CD14-positive monocyte (primary cell): ENCODE results near the gene BTBD8. TPM values are rescaled to one million over a fixed set of nuclear protein-coding genes. Genes with fewer than 3 reads are reported as not detected.

Experiments used
- DNase-seq, 3 donors: peaks; one replicate each; pipeline ENCODE4 v3.0.0-alpha.2; 2011 to 2022
- H2AFZ ChIP-seq: 2 replicates; pipeline ENCODE4 v1.6.0; 2012; ENCODE audit warnings: mild to moderate bottlenecking, low read depth, low read length, inconsistent platforms; ENCODE audit not compliant: insufficient read depth, poor library complexity, severe bottlenecking
- H3K27ac ChIP-seq, 2 donors: 1 replicate in 1 of 2; 2 replicates in 1 of 2; pipeline ENCODE4 v1.5.1; 2012 to 2013; ENCODE audit warnings: low read length in 2 of 2, control low read depth in 1 of 2, inconsistent platforms in 1 of 2, low read depth in 1 of 2, mild to moderate bottlenecking in 1 of 2
- H3K27me3 ChIP-seq, 2 donors: one replicate each; pipeline versions ENCODE4 v1.6.0 to v1.6.1; 2011 to 2013; ENCODE audit warnings: low read length in 2 of 2; ENCODE audit not compliant: control insufficient read depth in 2 of 2, insufficient read depth in 2 of 2
- H3K36me3 ChIP-seq, 2 donors: replicated peaks in 1 of 2; 1 replicate in 1 of 2; 2 replicates in 1 of 2; pipeline versions ENCODE4 v1.5.1 to v1.6.1; 2012 to 2013; ENCODE audit warnings: low read length in 2 of 2, control low read depth in 1 of 2, inconsistent platforms in 1 of 2, mild to moderate bottlenecking in 1 of 2; ENCODE audit not compliant: insufficient read depth in 2 of 2, control insufficient read depth in 1 of 2
- H3K4me1 ChIP-seq, 2 donors: 1 replicate in 1 of 2; 2 replicates in 1 of 2; pipeline versions ENCODE4 v1.5.1 to v1.6.1; 2012 to 2013; ENCODE audit warnings: low read length in 2 of 2, control low read depth in 1 of 2, inconsistent platforms in 1 of 2, mild to moderate bottlenecking in 1 of 2, moderate library complexity in 1 of 2; ENCODE audit not compliant: insufficient read depth in 2 of 2, control insufficient read depth in 1 of 2
- H3K4me2 ChIP-seq: replicated peaks from 2 replicates; pipeline ENCODE3; 2012; ENCODE audit warnings: low read length, moderate library complexity, mild to moderate bottlenecking; ENCODE audit not compliant: poor library complexity, severe bottlenecking; ENCODE audit errors: extremely low read depth
- H3K4me3 ChIP-seq, 3 experiments: fragments of 200-600 bp in 1 of 3; sonication (generic) in 1 of 3; replicated peaks in 1 of 3; 1 replicate in 2 of 3; 2 replicates in 1 of 3; pipeline ENCODE4 v1.5.1; 2011 to 2013; ENCODE audit warnings: low read length in 3 of 3, mild to moderate bottlenecking in 3 of 3, control low read depth in 2 of 3, low read depth in 2 of 3, inconsistent platforms in 1 of 3, moderate library complexity in 1 of 3
- H3K79me2 ChIP-seq: 2 replicates; pipeline ENCODE4 v1.6.0; 2012; ENCODE audit warnings: mild to moderate bottlenecking, control low read depth, inconsistent platforms, low read length, moderate library complexity; ENCODE audit not compliant: insufficient read depth
- H3K9ac ChIP-seq: 2 replicates; pipeline ENCODE4 v1.6.0; 2017; ENCODE audit warnings: low read length, mild to moderate bottlenecking; ENCODE audit not compliant: insufficient read depth, poor library complexity, severe bottlenecking
- H3K9me3 ChIP-seq, 2 donors: replicated peaks in 1 of 2; 1 replicate in 1 of 2; 2 replicates in 1 of 2; pipeline versions ENCODE4 v1.5.1 to v1.6.1; 2012 to 2013; ENCODE audit warnings: low read length in 2 of 2, control low read depth in 1 of 2; ENCODE audit not compliant: control insufficient read depth in 1 of 2, insufficient read depth in 1 of 2
- H4K20me1 ChIP-seq: 2 replicates; pipeline ENCODE4 v1.6.0; 2012; ENCODE audit warnings: mild to moderate bottlenecking, low read length, control low read depth, moderate library complexity; ENCODE audit not compliant: insufficient read depth
- H3K27ac Mint-ChIP-seq, 7 donors: one replicate each; pipeline ENCODE4 v1.8.0; 2020; ENCODE audit warnings: mild to moderate bottlenecking in 7 of 7, mixed read lengths in 7 of 7, moderate library complexity in 6 of 7, inconsistent platforms in 2 of 7
- H3K27me3 Mint-ChIP-seq, 3 donors: one replicate each; pipeline ENCODE4 v1.8.0; 2021 to 2022; ENCODE audit warnings: low read depth in 3 of 3, mild to moderate bottlenecking in 3 of 3, mixed read lengths in 3 of 3, moderate library complexity in 3 of 3, inconsistent platforms in 1 of 3
- H3K36me3 Mint-ChIP-seq, 2 donors: one replicate each; pipeline ENCODE4 v1.8.0; 2020; ENCODE audit warnings: mixed read lengths in 2 of 2, inconsistent platforms in 1 of 2, mild to moderate bottlenecking in 1 of 2
- H3K4me1 Mint-ChIP-seq: one replicate; pipeline ENCODE4 v1.8.0; 2020; ENCODE audit warnings: mild to moderate bottlenecking, mixed read lengths
- H3K4me3 Mint-ChIP-seq, 2 donors: one replicate each; pipeline ENCODE4 v1.8.0; 2020; ENCODE audit warnings: mild to moderate bottlenecking in 2 of 2, mixed read lengths in 2 of 2, moderate library complexity in 1 of 2
- H3K9me3 Mint-ChIP-seq, 7 donors: one replicate each; pipeline ENCODE4 v1.8.0; 2020 to 2022; ENCODE audit warnings: mixed read lengths in 7 of 7, mild to moderate bottlenecking in 6 of 7, moderate library complexity in 6 of 7, inconsistent platforms in 2 of 7
- WGBS: methylation state at CpG from one replicate; pipeline ENCODE4 v1.1.5; 2013; ENCODE audit warnings: missing lambda C conversion rate; ENCODE audit not compliant: insufficient coverage; 5-methylcytosine and 5-hydroxymethylcytosine counted together
- intact Hi-C, 2 donors: fragments of 100-400 bp; cut with micrococcal nuclease; formaldehyde crosslinking; loops; one replicate each; pipeline versions ENCODE4 v1.15.0 to v1.15.1; 2023
- polyA plus RNA-seq, 3 donors: library from polyadenylated mRNA; depleted of rRNA in 1 of 3; unstranded in 2 of 3; stranded (reverse) in 1 of 3; fragments of 300-500 nt in 2 of 3; fragments of >200 nt in 1 of 3; fragmentation: Illumina TruSeq in 2 of 3; gene quantifications; 1 replicate in 2 of 3; 2 replicates in 1 of 3; pipeline ENCODE4 v1.2.3, GENCODE V29; 2012 to 2021
- TF ChIP-seq, protein P1 (sequence below): fragments of 200-600 bp; IDR thresholded peaks from one replicate; pipeline ENCODE4 v1.8.0; 2022; ENCODE audit warnings: antibody characterized with exemption, mild to moderate bottlenecking

The BTBD8 gene
- polyA plus RNA-seq, 3 donors, result 0.44 to 1.1 (median 0.88) TPM

DNA sequence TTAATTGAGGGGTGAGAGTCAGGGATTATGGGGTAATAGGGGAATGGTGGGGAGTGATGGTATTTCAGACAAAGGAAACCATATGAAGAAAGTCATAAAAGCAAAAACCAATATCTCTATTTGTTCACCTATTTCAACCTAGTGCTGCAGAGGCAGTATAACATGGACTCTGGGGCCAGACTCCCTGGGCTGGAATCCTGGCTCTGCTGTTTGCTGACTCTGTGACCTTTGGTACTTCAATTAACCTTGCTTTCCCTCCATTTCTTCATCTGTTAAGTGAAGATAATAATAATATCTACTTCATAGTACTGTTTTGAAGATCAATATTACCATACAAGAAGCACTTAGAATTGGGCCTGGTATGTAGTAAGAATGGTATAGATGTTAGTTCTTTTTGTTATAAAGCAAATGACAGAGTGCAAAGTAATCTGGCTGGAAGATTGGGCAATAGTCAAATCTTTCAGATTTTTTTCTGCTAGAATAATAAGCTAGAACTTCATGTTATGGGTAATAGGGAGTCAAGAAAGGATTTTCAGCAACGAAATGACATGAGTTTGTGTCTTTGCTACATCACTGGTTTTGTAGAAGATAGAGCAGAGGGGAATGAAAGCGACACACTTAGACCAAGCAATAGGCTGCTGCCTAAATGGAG is 41.3 kb upstream of the BTBD8 start:
- Histone ChIP-seq H3K4me1 (no peaks in the 10 kb centered on the region), H3K36me3 (no peaks in the 10 kb centered on the region), H3K4me3 (no peak overlapping the region), H3K27ac (no peak overlapping the region), H4K20me1 (no peaks in the 10 kb centered on the region), H2AFZ (no peak overlapping the region), H3K79me2 (no peaks in the 10 kb centered on the region), H3K9ac (no peak overlapping the region), H3K27me3 (no peaks in the 10 kb centered on the region), H3K4me2 (no peak overlapping the region), H3K9me3 (no peaks in the 10 kb centered on the region)
- TF ChIP-seq, protein P1, sequence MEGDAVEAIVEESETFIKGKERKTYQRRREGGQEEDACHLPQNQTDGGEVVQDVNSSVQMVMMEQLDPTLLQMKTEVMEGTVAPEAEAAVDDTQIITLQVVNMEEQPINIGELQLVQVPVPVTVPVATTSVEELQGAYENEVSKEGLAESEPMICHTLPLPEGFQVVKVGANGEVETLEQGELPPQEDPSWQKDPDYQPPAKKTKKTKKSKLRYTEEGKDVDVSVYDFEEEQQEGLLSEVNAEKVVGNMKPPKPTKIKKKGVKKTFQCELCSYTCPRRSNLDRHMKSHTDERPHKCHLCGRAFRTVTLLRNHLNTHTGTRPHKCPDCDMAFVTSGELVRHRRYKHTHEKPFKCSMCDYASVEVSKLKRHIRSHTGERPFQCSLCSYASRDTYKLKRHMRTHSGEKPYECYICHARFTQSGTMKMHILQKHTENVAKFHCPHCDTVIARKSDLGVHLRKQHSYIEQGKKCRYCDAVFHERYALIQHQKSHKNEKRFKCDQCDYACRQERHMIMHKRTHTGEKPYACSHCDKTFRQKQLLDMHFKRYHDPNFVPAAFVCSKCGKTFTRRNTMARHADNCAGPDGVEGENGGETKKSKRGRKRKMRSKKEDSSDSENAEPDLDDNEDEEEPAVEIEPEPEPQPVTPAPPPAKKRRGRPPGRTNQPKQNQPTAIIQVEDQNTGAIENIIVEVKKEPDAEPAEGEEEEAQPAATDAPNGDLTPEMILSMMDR, result no peak
- H3K36me3 Mint-ChIP-seq, result no peaks in the 10 kb centered on the region
- intact Hi-C loops, result no loop called here
- no peaks in the 10 kb centered on the region for H3K4me1 Mint-ChIP-seq
- WGBS, result 88% methylated on average over 2 of the region's 2 CpGs
- H3K4me3 Mint-ChIP-seq, result no peak overlapping the region
- no peak overlapping the region for H3K27ac Mint-ChIP-seq
- peaks cover 0 to 2% (median 0%) of the 10 kb centered on the region in 7 donors for H3K9me3 Mint-ChIP-seq
- DNase-seq, result no peak
- H3K27me3 Mint-ChIP-seq, result peaks cover 4 to 6% (median 6%) of the 10 kb centered on the region in 3 donors

DNA sequence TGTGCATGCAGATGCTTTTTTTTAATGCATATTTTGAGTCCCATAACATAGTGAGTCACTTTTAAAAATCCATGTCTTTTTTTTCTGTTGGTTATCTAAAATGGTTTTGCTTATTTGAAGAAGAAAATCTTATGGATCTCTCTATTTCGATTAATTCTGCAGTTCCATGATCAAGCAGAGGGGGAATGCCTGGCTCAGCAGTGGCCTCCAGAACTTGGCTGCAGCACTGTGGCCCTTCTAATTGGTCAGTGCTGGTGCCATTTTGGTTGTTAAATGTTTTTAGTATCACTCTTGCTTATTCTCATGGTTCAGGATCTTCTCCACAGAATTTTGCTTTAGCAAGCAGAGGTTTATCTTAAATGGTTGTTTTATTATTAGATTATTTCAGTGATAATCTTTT is 39.2 kb upstream of the BTBD8 start:
- intact Hi-C loops, result no loop called here
- H3K4me1 ChIP-seq, result no peaks in the 10 kb centered on the region
- Mint-ChIP-seq H3K9me3 (peaks cover 0 to 2% (median 0%) of the 10 kb centered on the region in 7 donors), H3K27ac (no peak overlapping the region), H3K4me3 (no peak overlapping the region), H3K36me3 (no peaks in the 10 kb centered on the region), H3K27me3 (peaks cover 2 to 5% (median 2%) of the 10 kb centered on the region in 3 donors), H3K4me1 (no peaks in the 10 kb centered on the region)
- H3K9me3 ChIP-seq, result no peaks in the 10 kb centered on the region
- 100% methylated on average over 1 of the region's 1 CpG for WGBS
- no peak overlapping the region for H3K4me2 ChIP-seq
- no peaks in the 10 kb centered on the region for H3K27me3 ChIP-seq
- no peaks in the 10 kb centered on the region for H3K36me3 ChIP-seq
- no peaks in the 10 kb centered on the region for H4K20me1 ChIP-seq
- H3K9ac ChIP-seq, result no peak overlapping the region
- no peaks in the 10 kb centered on the region for H3K79me2 ChIP-seq
- no peak overlapping the region for H3K4me3 ChIP-seq
- H3K27ac ChIP-seq, result no peak overlapping the region
- DNase-seq, result no peak
- TF ChIP-seq, protein P1, result no peak
- no peak overlapping the region for H2AFZ ChIP-seq
